K562 (cell line): ENCODE measurements around the gene NDUFB5. TPM values are rescaled to one million over a fixed set of nuclear protein-coding genes. Genes with fewer than 3 reads are reported as not detected.

Experiments used
- CREB1 ChIP-seq, 2 experiments: sonication (generic) in 1 of 2; formaldehyde crosslinking in 1 of 2; IDR thresholded peaks; 2 replicates each; pipeline versions ENCODE4 v1.6.1 to v1.8.0; 2012 to 2022; ENCODE audit warnings: inconsistent platforms in 1 of 2, mild to moderate bottlenecking in 1 of 2, missing genetic modification reagents in 1 of 2, moderate library complexity in 1 of 2
- GTF3C2 ChIP-seq: IDR thresholded peaks from 3 replicates; pipeline ENCODE4 v1.6.1; 2011; ENCODE audit warnings: borderline replicate concordance, mild to moderate bottlenecking, moderate library complexity; ENCODE audit not compliant: insufficient read length; ENCODE audit errors: extremely low read depth
- HMG20A ChIP-seq: fragments of 450-650 bp; formaldehyde crosslinking; conservative IDR thresholded peaks from 2 replicates; pipeline ENCODE4 v1.4.0; 2020; ENCODE audit warnings: mild to moderate bottlenecking, mixed read lengths
- MTA3 ChIP-seq: fragments of 450-650 bp; formaldehyde crosslinking; IDR thresholded peaks from 2 replicates; pipeline ENCODE4 v1.6.1; 2017; ENCODE audit warnings: mild to moderate bottlenecking, borderline replicate concordance
- NR4A1 ChIP-seq, 2 experiments: fragments of 250-450 bp in 1 of 2; fragments of 450-650 bp in 1 of 2; sonication (Bioruptor Pico) in 1 of 2; IDR thresholded peaks; 2 replicates each; pipeline versions ENCODE4 v1.4.0 to v1.6.1; 2016 to 2020; ENCODE audit warnings: mild to moderate bottlenecking in 2 of 2, missing compliant biosample characterization in 1 of 2, missing genetic modification characterization in 1 of 2, moderate library complexity in 1 of 2
- POLR2A ChIP-seq: fragments of 450-650 bp; conservative IDR thresholded peaks from 2 replicates; pipeline ENCODE4 v1.6.1; 2016
- POLR2B ChIP-seq: fragments of 450-650 bp; IDR thresholded peaks from 2 replicates; pipeline ENCODE4 v1.6.1; 2018; ENCODE audit warnings: low read depth; ENCODE audit not compliant: partially characterized antibody
- SLC30A9 ChIP-seq: fragments of 250-450 bp; sonication (Bioruptor Pico); IDR thresholded peaks from 2 replicates; pipeline ENCODE4 v1.8.0; 2022; ENCODE audit warnings: mild to moderate bottlenecking, moderate library complexity
- SMARCA4 ChIP-seq: fragments of 450-650 bp; IDR thresholded peaks from 2 replicates; pipeline ENCODE4 v1.6.1; 2016
- SPI1 ChIP-seq: IDR thresholded peaks from 2 replicates; pipeline ENCODE4 v1.6.1; 2011; ENCODE audit warnings: low read depth, low read length, control low read depth, borderline replicate concordance
- TBP ChIP-seq: optimal IDR thresholded peaks from 2 replicates; pipeline ENCODE3; 2011; ENCODE audit warnings: low read depth, low read length, improper control_type of control experiment
- ZBTB1 ChIP-seq: sonication (generic); formaldehyde crosslinking; IDR thresholded peaks from 2 replicates; pipeline ENCODE4 v1.8.1; 2023; ENCODE audit warnings: missing genetic modification reagents, low read depth, mild to moderate bottlenecking, borderline replicate concordance
- ZBTB17 ChIP-seq: fragments of 450-650 bp; formaldehyde crosslinking; IDR thresholded peaks from 2 replicates; pipeline ENCODE4 v1.4.0; 2020; ENCODE audit warnings: mild to moderate bottlenecking
- ZNF140 ChIP-seq: fragments of 250-450 bp; sonication (Bioruptor Pico); IDR thresholded peaks from 2 replicates; pipeline ENCODE4 v1.8.0; 2021; ENCODE audit warnings: moderate library complexity, mild to moderate bottlenecking, inconsistent platforms
- ZNF436 ChIP-seq: fragments of 250-450, 450-650 bp; sonication (Bioruptor Pico); formaldehyde crosslinking; IDR thresholded peaks from 2 replicates; pipeline ENCODE4 v1.7.0; 2020; ENCODE audit warnings: mild to moderate bottlenecking
- ZNF589 ChIP-seq: fragments of 200-800 bp; sonication (Bioruptor generic); IDR thresholded peaks from 2 replicates; pipeline ENCODE4 v1.6.1; 2016; ENCODE audit warnings: low read depth, missing genetic modification characterization, missing compliant biosample characterization
- ZNF639 ChIP-seq, 2 experiments: fragments of 200-800 bp in 1 of 2; sonication (Bioruptor generic) in 1 of 2; sonication (generic) in 1 of 2; formaldehyde crosslinking in 1 of 2; IDR thresholded peaks in 1 of 2; conservative IDR thresholded peaks in 1 of 2; 2 replicates each; pipeline versions ENCODE4 v1.5.0 to v1.6.1; 2016 to 2020; ENCODE audit warnings: missing compliant biosample characterization in 1 of 2, missing genetic modification characterization in 1 of 2, missing genetic modification reagents in 1 of 2
- polyA plus RNA-seq, 8 experiments: library from polyadenylated mRNA; depleted of rRNA in 4 of 8; stranded (reverse) in 5 of 8; unstranded in 3 of 8; fragments of >200 nt; fragmentation: Nextera tagmentation in 2 of 8; fragmentation: Illumina TruSeq in 1 of 8; extraction: Ambion mirVana in 2 of 8; extraction: Trizol in 1 of 8; gene quantifications; 2 replicates each; pipeline versions ENCODE4 v1.2.1 to v1.2.3, GENCODE V29; 2011 to 2014; ENCODE audit warnings: inconsistent platforms in 1 of 8, missing spikeins in 1 of 8
- total RNA-seq, 7 experiments: library from RNA; depleted of rRNA in 6 of 7; stranded (reverse); fragments of >200 nt in 6 of 7; fragmentation: Illumina TruSeq in 2 of 7; extraction: Trizol in 2 of 7; gene quantifications; 2 replicates each; pipeline versions ENCODE4 v1.2.1 to v1.2.3, GENCODE V29; 2011 to 2021; ENCODE audit warnings: low replicate concordance in 1 of 7
- TF ChIP-seq, protein P1 (sequence below): sonication (generic); formaldehyde crosslinking; IDR thresholded peaks from 2 replicates; pipeline ENCODE4 v1.8.0; 2022; ENCODE audit warnings: missing genetic modification reagents, mild to moderate bottlenecking, borderline replicate concordance

The NDUFB5 gene
- total and polyA plus RNA-seq, 9 of the 15 experiments (the other 6 are each of a cell fraction or from before 2014, with no cell fraction given) = 128 to 466 (median 176) TPM

DNA sequence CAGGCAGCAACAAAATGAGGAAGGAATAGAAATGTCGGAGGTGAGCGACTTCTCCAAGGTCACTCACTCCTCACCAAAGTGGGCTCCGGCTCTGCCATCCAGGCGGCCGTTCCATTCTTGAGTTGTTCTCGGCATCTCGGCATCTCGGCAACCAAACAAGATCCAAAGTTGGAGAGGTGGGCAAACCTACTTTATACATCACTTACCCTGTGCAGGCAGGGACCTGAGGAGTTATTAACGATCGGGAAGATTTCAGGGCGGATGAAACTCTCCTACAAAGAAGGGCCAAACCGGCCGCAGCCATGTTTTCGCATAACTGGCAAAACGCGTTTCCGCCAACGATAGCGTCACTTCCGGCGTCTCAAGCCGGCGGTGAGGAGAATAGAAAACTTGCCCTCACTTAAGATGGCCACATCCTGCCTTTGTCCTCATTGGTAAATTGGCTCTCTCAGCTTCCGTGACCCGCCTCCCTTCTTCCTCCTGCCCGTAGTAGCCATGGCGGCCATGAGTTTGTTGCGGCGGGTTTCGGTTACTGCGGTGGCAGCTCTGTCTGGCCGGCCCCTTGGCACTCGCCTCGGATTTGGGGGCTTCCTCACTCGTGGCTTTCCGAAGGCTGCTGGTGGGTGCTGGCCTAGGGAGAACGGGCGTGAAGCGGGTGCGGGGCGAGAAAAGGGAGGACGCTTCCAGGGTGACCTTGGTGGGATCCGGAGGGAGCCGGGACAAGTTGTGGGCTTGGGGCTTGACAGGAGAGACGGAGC lies at the start of gene NDUFB5, which contains the start of gene MRPL47 (continued):
- TF ChIP-seq GTF3C2 = no peak
- 0 out of 2 replicates have a peak, but pooled peaks have one; percentile 54 for TF ChIP-seq ZNF589 (CRISPR knock-in tag)
- TF ChIP-seq POLR2A = peak; percentile 94
- no peak for TF ChIP-seq NR4A1 (CRISPR knock-in tag; IDR thresholded peaks at IDR 0.05)
- TF ChIP-seq NR4A1 (tag; IDR thresholded peaks at IDR 0.05) = 0 out of 2 replicates have a peak, but pooled peaks have one; percentile 41
- no peak for TF ChIP-seq SPI1
- TF ChIP-seq POLR2B = peak; percentile 90
- peak; percentile 93; the same call in 1 of the 2 replicates for TF ChIP-seq ZBTB1 (CRISPR knock-in tag)
- TF ChIP-seq MTA3 = peak; percentile 77; the same call in 1 of the 2 replicates
- TF ChIP-seq SLC30A9 (CRISPR knock-in tag) = no peak
- TF ChIP-seq CREB1 (IDR thresholded peaks at IDR 0.05) = peak; percentile 94
- TF ChIP-seq CREB1 (CRISPR knock-in tag; IDR thresholded peaks at IDR 0.05) = peak; percentile 93
- peak in 1 of 2 experiments; percentile 73; a peak in 1 of 4 replicates for TF ChIP-seq ZNF639 (CRISPR knock-in tag; conservative IDR thresholded peaks at IDR 0.05 in 1 of 2, IDR thresholded peaks at IDR 0.05 in 1 of 2)
- TF ChIP-seq TBP = peak; percentile 91
- no peak for TF ChIP-seq SMARCA4
- TF ChIP-seq ZNF436 (CRISPR knock-in tag) = no peak
- TF ChIP-seq ZNF140 (CRISPR knock-in tag) = no peak
- TF ChIP-seq ZBTB17 (CRISPR knock-in tag) = no peak
- TF ChIP-seq HMG20A = no peak
- TF ChIP-seq, protein P1, sequence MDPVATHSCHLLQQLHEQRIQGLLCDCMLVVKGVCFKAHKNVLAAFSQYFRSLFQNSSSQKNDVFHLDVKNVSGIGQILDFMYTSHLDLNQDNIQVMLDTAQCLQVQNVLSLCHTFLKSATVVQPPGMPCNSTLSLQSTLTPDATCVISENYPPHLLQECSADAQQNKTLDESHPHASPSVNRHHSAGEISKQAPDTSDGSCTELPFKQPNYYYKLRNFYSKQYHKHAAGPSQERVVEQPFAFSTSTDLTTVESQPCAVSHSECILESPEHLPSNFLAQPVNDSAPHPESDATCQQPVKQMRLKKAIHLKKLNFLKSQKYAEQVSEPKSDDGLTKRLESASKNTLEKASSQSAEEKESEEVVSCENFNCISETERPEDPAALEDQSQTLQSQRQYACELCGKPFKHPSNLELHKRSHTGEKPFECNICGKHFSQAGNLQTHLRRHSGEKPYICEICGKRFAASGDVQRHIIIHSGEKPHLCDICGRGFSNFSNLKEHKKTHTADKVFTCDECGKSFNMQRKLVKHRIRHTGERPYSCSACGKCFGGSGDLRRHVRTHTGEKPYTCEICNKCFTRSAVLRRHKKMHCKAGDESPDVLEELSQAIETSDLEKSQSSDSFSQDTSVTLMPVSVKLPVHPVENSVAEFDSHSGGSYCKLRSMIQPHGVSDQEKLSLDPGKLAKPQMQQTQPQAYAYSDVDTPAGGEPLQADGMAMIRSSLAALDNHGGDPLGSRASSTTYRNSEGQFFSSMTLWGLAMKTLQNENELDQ = no peak
